Stimulated activated CD8-positive, alpha-beta memory T cell treated with anti-CD3 and anti-CD28 coated beads, Interleukin-4, amount 100 ng/mL, for 48 hours (primary cell): ENCODE results near the gene LRRC3.

Experiments used
- DNase-seq: peaks from one replicate; pipeline ENCODE4 v3.0.0-alpha.2; 2020

The LRRC3 gene

GRCh38 chr21:44459712-44460440, 4.6 kb downstream of the LRRC3 start:
- DNase-seq, result no peak

GRCh38 chr21:44460441-44460755, 5.1 kb downstream of the LRRC3 start:
- no peak for DNase-seq

GRCh38 chr21:44461005-44461404, 5.7 kb downstream of the LRRC3 start:
- no peak for DNase-seq

GRCh38 chr21:44461464-44462001, 6.2 kb downstream of the LRRC3 start:
- no peak for DNase-seq

GRCh38 chr21:44462086-44462833, 7.0 kb downstream of the LRRC3 start:
- DNase-seq, result no peak

- no peak for DNase-seq
Observed at GRCh38 chr21:44462834-44463200, 7.5 kb downstream of the LRRC3 start.

GRCh38 chr21:44463724-44464123, 8.4 kb downstream of the LRRC3 start:
- DNase-seq, result no peak

- no peak for DNase-seq
Observed at GRCh38 chr21:44464351-44464750, 9.0 kb downstream of the LRRC3 start.

- no peak for DNase-seq
Observed at GRCh38 chr21:44466351-44466954, 11.1 kb downstream of the LRRC3 start.

- DNase-seq, result no peak
Observed at GRCh38 chr21:44466996-44467858, 11.9 kb downstream of the LRRC3 start.

GRCh38 chr21:44467859-44468195, 12.5 kb downstream of the LRRC3 start:
- no peak for DNase-seq

- no peak for DNase-seq
Observed at GRCh38 chr21:44471341-44471740, 16.0 kb downstream of the LRRC3 start.

GRCh38 chr21:44471996-44472395, 16.7 kb downstream of the LRRC3 start:
- DNase-seq, result no peak

GRCh38 chr21:44473915-44474555, 18.7 kb downstream of the LRRC3 start:
- no peak for DNase-seq

GRCh38 chr21:44475266-44475845, 20.0 kb downstream of the LRRC3 start:
- no peak for DNase-seq

- no peak for DNase-seq
Observed at GRCh38 chr21:44477131-44477530, 21.8 kb downstream of the LRRC3 start.

- no peak for DNase-seq
Observed at GRCh38 chr21:44477712-44478111, 22.4 kb downstream of the LRRC3 start.

GRCh38 chr21:44478124-44478800, 23.0 kb downstream of the LRRC3 start:
- no peak for DNase-seq

GRCh38 chr21:44478801-44479167, 23.5 kb downstream of the LRRC3 start:
- DNase-seq, result no peak

GRCh38 chr21:44479556-44480199, 24.4 kb downstream of the LRRC3 start:
- peak; percentile 71 for DNase-seq
